Ovary (tissue), 9 donors: ENCODE data around the gene SRC. TPM values are rescaled to one million over a fixed set of nuclear protein-coding genes. Genes with fewer than 3 reads are reported as not detected.

Experiments
- DNase-seq, 5 donors: peaks; one replicate each; pipeline ENCODE4 v3.0.0-alpha.2; 2019 to 2020
- H3K27ac ChIP-seq, 2 donors: fragments of 200-600 bp; one replicate each; pipeline versions ENCODE4 v1.5.1 to v1.8.0; 2019 to 2022
- H3K27me3 ChIP-seq: fragments of 200-600 bp; one replicate; pipeline ENCODE4 v1.8.0; 2022
- H3K36me3 ChIP-seq: fragments of 200-600 bp; sonication (generic); one replicate; pipeline ENCODE4 v1.5.1; 2019
- H3K4me1 ChIP-seq: one replicate; pipeline ENCODE4 v1.8.1; 2013; ENCODE audit warnings: mild to moderate bottlenecking, moderate library complexity; ENCODE audit not compliant: insufficient read depth
- H3K4me3 ChIP-seq: fragments of 200-600 bp; sonication (generic); one replicate; pipeline ENCODE4 v1.5.1; 2017
- H3K9me3 ChIP-seq, 2 donors: fragments of 200-600 bp in 1 of 2; sonication (generic) in 1 of 2; one replicate each; pipeline versions ENCODE4 v1.5.1 to v1.8.1; 2013 to 2019; ENCODE audit warnings: mild to moderate bottlenecking in 1 of 2, moderate library complexity in 1 of 2
- CTCF ChIP-seq, 3 donors: fragments of 450-650 bp in 2 of 3; fragments of 200-600 bp in 1 of 3; IDR thresholded peaks; one replicate each; pipeline versions ENCODE4 v1.5.1 to v1.8.0; 2016 to 2022; ENCODE audit warnings: antibody characterized with exemption in 3 of 3, mild to moderate bottlenecking in 1 of 3
- EP300 ChIP-seq: sonication (generic); formaldehyde crosslinking; IDR thresholded peaks from one replicate; pipeline ENCODE4 v1.6.1; 2017; ENCODE audit warnings: antibody characterized with exemption
- POLR2A ChIP-seq: fragments of 450-650 bp; IDR thresholded peaks from one replicate; pipeline ENCODE4 v1.6.1; 2017; ENCODE audit warnings: antibody characterized with exemption, mild to moderate bottlenecking, moderate library complexity
- WGBS, 3 donors: extraction: QIAGEN DNeasy Blood & Tissue Kit in 1 of 3; methylation state at CpG; one replicate each; pipeline versions ENCODE4 v1.1.5 to v1.1.7; 2013 to 2017; 5-methylcytosine and 5-hydroxymethylcytosine counted together
- intact Hi-C, 4 donors: fragments of 100-400 bp; cut with DNase I; formaldehyde crosslinking; loops; one replicate each; pipeline versions ENCODE4 v1.11.0 to v1.15.1; 2022 to 2023
- polyA plus RNA-seq, 2 donors: library from polyadenylated mRNA; stranded (reverse); fragments of 200-250 nt in 1 of 2; fragments of 350-450 nt in 1 of 2; fragmentation: Illumina TruSeq in 1 of 2; extraction: RNeasy Lipid Tissue Mini Kit (QIAGEN cat#74804) in 1 of 2; gene quantifications; one replicate each; pipeline ENCODE4 v1.2.3, GENCODE V29; 2013 to 2014
- total RNA-seq, 7 donors: library from RNA; depleted of rRNA in 2 of 7; stranded (reverse); fragments of >200 nt in 2 of 7; fragmentation: NEBNext Ultra II Directional in 3 of 7; extraction: Animal tissue kit (Norgen Biotek cat#: 25700) in 3 of 7; gene quantifications; one replicate each; pipeline versions ENCODE4 v1.1.0 to v1.2.4, GENCODE V29; 2016 to 2023
- donor health status: DM: no; HTN: no; CAD: no; lungs with moderate emphysema.
- donor health status: DM: no; HTN: no; CAD: no.
- donor health status: Bipolar disorder and iron deficiency.
- donor health status: DM: yes; HTN: yes; CAD: no.
- donor health status: DM: no; HTN: no; CAD: no.
- donor health status: DM: yes; HTN: yes; CAD: no.

Gene SRC
- total and polyA plus RNA-seq, 9 donors, result 17.0 to 72.7 (median 34.7) TPM

GRCh38 chr20:37453288-37453687, 107.3 kb downstream of the SRC start:
- intact Hi-C loops, result no loop called here
- DNase-seq, result no peak
- no peaks in the 10 kb centered on the region for H3K27me3 ChIP-seq
- no peak overlapping the region for H3K4me3 ChIP-seq
- TF ChIP-seq POLR2A, result no peak
- no peak for TF ChIP-seq EP300
- TF ChIP-seq CTCF (IDR thresholded peaks at IDR 0.05), result no peak
- 47 to 60% (median 56%) methylated on average over 3 of the region's 3 CpGs for WGBS, 3 donors
- no peaks in the 10 kb centered on the region for H3K4me1 ChIP-seq
- H3K9me3 ChIP-seq, result no peaks in the 10 kb centered on the region
- H3K27ac ChIP-seq, result no peak overlapping the region
- no peaks in the 10 kb centered on the region for H3K36me3 ChIP-seq

GRCh38 chr20:37453836-37454235, 107.9 kb downstream of the SRC start:
- no peak for DNase-seq
- Histone ChIP-seq H3K27me3 (no peaks in the 10 kb centered on the region), H3K27ac (no peak overlapping the region), H3K4me1 (no peaks in the 10 kb centered on the region), H3K9me3 (peaks cover 0 to 3% of the 10 kb centered on the region in 2 donors), H3K36me3 (no peaks in the 10 kb centered on the region), H3K4me3 (no peak overlapping the region)
- TF ChIP-seq CTCF (IDR thresholded peaks at IDR 0.05) (no peak), POLR2A (no peak)
- WGBS, 3 donors, result 84 to 88% (median 86%) methylated on average over 5 of the region's 5 CpGs
- intact Hi-C loops, result no loop called here

GRCh38 chr20:37454636-37455385, 108.9 kb downstream of the SRC start:
- Histone ChIP-seq H3K9me3 (peaks cover 0 to 3% of the 10 kb centered on the region in 2 donors), H3K27ac (no peak overlapping the region), H3K36me3 (no peaks in the 10 kb centered on the region), H3K27me3 (no peaks in the 10 kb centered on the region), H3K4me3 (no peak overlapping the region), H3K4me1 (no peaks in the 10 kb centered on the region)
- intact Hi-C loops, result no loop called here
- no peak for DNase-seq
- no peak for TF ChIP-seq EP300
- no peak for TF ChIP-seq POLR2A
- no peak for TF ChIP-seq CTCF (IDR thresholded peaks at IDR 0.05)

Other genes starting within 250 kb of the SRC start
- gene RPN2, start 166.8 kb upstream of the SRC start, total RNA-seq, result 100 to 1,000 TPM in 4 of 7 donors, 10 to 100 TPM in 3; 58.3 to 161 (median 102) TPM
- gene RPN2, start 166.8 kb upstream of the SRC start, polyA plus RNA-seq, result 100 to 1,000 TPM in 1 of 2 donors, 10 to 100 TPM in 1; 83.4 to 213 TPM
- gene MROH8, start 166.6 kb upstream of the SRC start, total RNA-seq, result 1 to 10 TPM; 2.3 to 6.4 (median 4.7) TPM
- gene MROH8, start 166.6 kb upstream of the SRC start, polyA plus RNA-seq, result 1 to 10 TPM; 2.3 to 5.1 TPM
- gene GHRH, start 84.3 kb upstream of the SRC start, total RNA-seq, result not detected
- gene GHRH, start 84.3 kb upstream of the SRC start, polyA plus RNA-seq, result not detected
- 10 to 100 TPM; 27.1 to 66.0 (median 52.1) TPM for gene MANBAL, start 56.5 kb upstream of the SRC start, total RNA-seq
- gene MANBAL, start 56.5 kb upstream of the SRC start, polyA plus RNA-seq, result 10 to 100 TPM; 73.7 to 89.2 TPM
- 1 to 10 TPM in 1 of 7 donors, under 1 TPM in 4, not detected in 2; 0.25 to 4.7 (median 0.45) TPM for gene NNAT, start 175.1 kb downstream of the SRC start, total RNA-seq
- gene NNAT, start 175.1 kb downstream of the SRC start, polyA plus RNA-seq, result under 1 TPM; 0.30 to 0.69 TPM
- gene BLCAP, start 181.7 kb downstream of the SRC start, total RNA-seq, result 100 to 1,000 TPM in 1 of 7 donors, 10 to 100 TPM in 6; 27.7 to 147 (median 62.0) TPM
- 10 to 100 TPM; 60.2 to 87.5 TPM for gene BLCAP, start 181.7 kb downstream of the SRC start, polyA plus RNA-seq